Raji (cell line): ENCODE measurements around the gene SPP1.

Experiments used
- POLR2A ChIP-seq: IDR thresholded peaks from 2 replicates; pipeline ENCODE4 v1.6.1; 2011; ENCODE audit warnings: low read depth, low read length, control low read depth; ENCODE audit not compliant: insufficient read depth

Gene SPP1

DNA sequence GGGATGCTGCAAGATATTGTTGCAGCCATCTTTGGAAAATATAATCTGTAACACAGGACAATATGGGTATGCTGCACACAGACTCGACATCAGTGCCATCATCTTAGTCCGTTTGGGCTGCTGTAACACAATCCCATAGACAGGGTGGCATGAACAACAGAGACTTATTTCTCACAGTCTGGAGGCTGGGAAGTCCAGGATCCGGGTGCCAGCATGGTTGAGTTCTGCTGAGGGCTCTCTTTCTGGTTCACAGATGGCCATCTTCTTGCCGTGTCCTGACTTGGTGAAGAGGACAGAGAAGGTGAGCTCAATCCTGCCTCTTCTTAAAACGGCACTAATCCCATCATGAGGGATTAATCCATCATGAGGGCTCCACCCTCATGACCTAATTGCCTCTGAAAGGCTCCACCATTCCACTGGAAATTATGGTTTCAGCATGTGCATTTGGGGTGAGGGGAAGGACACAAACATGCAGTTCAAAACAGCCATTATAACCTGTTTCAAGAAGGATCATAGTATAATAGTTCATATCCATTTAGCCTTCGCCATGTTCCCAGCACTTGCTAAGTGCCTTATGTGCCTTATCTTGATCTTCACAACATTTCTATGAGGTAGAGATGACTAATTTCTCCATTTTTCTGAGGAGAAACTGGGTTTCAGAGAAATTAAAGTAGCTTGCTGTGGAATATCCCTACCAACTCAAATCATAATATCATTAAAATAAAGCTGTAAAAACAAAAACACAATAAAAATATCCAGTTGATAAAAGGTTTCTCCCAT, 27.9 kb upstream of the SPP1 start:
- no peak for TF ChIP-seq POLR2A

DNA sequence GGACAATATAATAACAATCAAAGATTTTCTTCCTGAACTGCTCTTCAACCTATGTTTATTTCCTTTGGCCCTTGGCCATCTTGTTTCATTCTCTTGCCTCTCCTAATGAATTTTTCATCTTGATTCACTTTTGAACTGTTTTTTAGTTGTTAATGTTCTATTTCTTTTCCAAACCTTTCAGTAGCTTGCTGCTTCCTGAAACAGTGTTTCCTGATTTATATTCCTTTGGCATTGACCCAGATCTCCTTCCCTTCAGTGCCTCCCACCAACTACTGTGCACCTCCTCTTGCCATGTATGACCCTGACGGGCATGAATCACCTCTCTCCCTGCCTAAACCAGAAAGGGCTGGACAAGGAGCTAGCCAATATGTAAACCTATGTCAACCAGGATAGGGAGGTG, 25.6 kb upstream of the SPP1 start:
- TF ChIP-seq POLR2A = no peak

DNA sequence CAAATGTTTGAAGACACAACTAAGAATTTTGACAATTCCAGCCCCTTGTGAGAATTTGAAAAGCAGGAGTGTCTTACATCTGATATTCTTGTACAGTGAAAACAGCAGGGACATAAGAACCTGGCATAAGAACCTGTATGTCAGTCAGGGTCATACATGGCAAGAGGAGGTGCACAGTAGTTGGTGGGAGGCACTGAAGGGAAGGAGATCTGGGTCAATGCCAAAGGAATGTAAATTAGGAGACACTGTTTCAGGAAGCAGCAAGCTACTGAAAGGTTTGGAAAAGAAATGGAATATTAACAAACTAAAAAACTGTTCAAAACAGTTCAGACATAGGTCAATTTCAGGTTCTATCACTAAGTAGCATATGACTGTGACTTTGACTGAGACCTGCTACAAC, 25.0 kb upstream of the SPP1 start:
- TF ChIP-seq POLR2A = no peak

DNA sequence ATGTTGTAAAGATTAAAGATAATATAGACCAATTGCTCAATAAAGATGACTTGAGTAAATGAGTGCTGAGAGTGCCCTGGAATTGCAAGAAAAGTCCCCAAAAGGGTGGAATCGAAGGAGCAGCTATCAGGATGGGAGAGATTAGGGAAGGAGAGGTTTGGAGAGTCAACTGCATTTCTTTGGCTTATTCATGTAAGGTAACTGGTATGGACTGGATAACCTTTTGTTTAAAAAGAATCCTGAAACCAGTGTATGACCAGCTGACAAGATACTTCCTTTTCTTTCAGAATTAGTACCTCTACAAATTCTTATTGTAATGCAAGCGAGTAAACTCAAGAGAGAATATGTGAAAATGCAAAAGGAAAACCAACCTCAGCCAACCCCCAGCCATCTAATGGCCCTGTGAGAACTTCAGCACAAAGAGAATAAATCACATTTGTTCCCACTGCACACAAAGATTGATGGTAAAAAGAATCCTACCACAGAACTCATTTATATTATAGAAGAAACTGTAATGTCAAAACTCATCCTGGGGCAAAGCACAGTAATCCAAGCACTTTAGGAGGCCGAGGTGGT, 24.5 kb upstream of the SPP1 start:
- no peak for TF ChIP-seq POLR2A

DNA sequence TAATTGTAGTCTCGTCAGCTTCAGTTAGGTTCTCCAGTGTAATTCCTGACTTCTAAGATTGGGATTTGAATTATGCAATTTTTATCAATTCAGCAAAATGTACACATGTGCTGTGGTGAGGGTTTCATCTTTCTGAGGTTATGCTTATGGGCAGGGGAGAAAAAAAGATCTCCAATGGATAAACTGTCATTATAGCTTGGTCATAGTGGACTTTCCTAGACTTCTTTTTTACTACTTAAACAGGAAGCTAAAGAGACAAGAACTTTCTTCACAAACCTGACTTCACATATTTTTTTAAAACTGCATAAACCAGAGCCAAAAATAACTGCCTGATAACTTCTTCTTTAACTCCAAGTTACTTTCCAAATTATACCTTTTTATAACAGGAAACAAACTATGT, 21.7 kb upstream of the SPP1 start:
- TF ChIP-seq POLR2A = no peak

DNA sequence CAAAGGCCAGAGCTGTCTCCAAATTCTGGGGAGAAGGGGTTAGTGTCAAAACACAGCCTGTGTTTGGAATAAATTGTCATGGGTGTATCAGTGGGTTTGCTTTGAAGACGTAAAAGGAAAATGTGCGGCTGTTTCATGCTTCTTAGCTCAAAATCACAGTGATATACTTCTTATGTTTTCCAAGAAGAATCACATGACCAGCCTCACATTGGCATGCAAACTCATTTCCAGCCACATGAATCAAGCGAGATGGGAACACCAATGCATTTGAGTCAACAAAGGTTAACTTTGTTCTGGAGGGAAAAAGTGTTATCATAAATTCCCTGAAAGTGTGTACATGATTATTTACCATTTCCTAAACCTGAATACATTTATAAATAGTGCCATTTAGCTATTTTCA, 19.0 kb upstream of the SPP1 start:
- no peak for TF ChIP-seq POLR2A

DNA sequence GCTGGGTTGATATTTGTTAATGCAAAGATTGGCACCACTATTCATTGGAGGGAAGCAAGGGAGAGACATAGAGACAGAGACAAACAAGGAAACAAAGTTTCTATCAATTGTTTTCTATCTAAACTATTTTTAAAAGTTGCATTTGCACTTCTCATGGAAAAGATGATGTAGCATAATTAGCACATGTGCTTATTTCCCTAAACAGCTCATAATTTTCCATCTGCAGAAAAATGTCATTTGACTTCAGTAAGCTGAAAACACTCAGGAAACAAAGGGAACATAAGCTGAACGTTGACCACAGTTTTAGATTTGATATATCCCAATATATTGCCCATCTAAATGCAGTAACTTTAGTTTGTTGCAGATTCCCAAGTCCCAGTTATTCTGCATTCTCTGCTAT, 18.5 kb upstream of the SPP1 start:
- no peak for TF ChIP-seq POLR2A

DNA sequence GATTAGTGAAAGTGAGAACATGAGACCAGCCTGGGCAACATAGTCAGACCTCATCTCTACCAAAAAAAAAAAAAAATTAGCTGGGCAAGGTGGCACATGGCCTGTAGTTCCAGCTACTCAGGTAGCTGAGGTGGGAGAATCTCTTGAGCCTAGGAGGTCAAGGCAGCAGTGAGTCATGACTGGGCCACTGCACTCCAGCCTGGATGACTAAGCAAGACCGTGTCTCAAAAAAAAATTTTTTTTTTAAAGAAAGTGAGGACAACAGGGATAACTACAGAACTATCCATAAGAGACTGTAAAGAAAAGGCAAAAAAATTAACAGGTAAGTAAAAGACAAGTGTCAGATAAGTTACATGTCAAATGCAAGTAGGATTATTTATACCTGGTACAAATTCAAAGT, 13.5 kb upstream of the SPP1 start:
- no peak for TF ChIP-seq POLR2A

DNA sequence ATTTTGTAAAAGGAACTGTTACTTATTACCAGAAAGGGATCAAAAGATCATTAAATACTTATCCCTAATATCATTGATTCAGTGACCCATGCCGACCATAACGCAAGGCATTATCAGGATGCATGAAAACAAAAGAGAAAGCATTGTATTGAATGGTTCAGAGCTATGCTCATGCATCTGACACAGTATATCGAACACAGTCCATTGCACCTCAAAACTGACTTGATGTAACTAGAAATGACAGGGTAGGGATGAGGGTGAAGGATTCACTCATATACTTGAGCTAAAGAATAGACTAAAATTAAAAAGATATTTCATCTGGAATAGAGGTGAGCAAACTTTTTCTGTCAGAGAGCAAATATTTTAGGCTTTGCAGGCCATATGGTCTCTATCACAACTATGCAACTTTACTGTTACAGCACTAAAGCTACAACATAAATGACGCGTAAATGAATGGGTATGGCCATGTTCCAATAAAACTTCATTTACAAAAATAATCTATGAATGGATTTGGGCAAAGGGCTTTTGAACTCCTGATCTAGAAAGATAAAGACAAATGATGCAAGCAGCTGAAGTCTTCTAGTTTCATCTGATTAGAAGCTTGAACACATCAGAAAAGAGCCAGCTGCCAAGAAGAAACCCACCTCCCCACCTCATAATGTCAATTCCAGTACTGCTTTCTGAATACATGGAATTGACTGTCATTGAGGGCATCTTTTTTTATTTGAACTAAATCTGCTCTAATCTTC, 12.9 kb upstream of the SPP1 start:
- TF ChIP-seq POLR2A = no peak

DNA sequence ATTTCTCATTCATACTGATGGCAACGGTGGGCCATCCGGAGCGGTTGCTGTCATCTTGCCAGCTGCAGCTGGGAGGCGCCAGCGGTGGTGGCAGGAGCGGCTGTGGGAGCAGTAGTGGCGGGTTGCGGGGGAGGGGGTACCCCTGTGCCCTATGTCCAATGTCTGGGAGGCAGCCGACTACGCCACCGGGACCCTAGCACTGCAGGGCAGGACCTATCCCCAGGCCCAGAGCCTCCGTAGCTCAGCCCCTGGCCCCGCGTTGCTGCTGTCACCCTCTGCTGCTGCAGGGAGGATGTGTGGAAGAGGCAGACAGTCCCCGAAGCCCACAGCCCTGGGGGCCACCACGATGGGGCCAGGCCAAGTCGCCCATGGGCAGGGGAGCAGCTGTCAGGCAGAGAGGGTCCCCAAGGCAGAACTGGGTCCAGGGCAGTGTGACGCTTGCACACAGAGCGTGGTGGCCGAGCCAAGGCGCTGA, 10.0 kb upstream of the SPP1 start:
- TF ChIP-seq POLR2A = no peak

DNA sequence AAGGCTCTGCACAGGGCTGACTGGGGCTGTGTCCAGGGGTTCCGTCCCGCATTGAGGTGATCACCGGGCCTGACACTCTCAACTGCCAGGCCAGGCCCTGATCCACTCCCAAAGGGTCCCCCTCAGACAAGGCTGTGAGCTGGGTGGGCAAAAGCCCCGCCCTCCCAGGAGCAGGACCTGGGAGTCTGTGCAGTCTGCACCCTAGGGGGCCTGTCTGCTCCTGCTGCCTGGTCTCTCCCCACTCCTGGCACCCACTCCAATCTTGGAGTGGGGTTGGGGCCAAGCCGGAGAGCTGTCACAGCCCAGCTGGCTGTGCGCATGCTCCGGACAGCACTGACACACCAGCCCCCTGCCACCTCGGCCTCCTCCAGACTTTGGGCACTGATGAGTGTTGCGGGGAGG, 9.4 kb upstream of the SPP1 start:
- TF ChIP-seq POLR2A = no peak

DNA sequence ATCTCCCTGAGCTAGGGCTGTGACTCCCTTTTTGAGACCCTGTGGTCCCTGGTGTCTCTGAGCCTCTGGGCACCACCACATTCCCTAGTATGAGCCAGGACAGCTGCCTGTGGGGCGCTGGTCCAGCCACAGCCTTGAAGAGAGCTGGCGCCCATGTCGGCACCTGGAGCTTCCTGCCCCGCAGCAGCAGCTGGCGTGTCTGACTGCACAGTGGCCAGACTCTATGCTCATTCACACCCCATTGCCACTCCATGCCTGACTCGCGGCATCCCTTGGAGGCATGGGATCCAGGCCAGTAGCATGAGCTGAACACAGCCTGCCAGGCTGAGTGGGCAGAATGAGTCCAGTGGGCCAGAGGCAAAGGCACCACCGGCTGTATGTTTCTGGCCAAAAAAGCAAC, 8.3 kb upstream of the SPP1 start:
- TF ChIP-seq POLR2A = no peak

DNA sequence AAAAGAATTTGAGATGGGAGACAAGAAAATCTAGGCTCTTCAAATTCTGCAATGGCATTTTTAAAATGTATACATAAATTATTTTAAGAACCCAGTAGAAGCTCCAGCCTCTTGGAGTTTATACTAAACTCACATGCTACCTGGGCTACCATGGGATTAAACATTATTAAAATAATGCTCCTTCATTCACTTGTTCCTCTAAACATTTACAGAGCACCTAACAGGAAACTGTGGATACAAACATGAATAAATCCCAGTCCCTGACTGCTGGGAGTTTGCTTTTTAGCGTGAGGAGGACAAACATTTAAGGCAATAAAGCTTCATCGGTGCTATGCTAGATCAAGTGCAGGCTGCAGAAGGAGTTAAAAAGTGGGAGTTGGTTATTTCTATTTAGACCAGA, 5.4 kb upstream of the SPP1 start:
- TF ChIP-seq POLR2A = no peak

DNA sequence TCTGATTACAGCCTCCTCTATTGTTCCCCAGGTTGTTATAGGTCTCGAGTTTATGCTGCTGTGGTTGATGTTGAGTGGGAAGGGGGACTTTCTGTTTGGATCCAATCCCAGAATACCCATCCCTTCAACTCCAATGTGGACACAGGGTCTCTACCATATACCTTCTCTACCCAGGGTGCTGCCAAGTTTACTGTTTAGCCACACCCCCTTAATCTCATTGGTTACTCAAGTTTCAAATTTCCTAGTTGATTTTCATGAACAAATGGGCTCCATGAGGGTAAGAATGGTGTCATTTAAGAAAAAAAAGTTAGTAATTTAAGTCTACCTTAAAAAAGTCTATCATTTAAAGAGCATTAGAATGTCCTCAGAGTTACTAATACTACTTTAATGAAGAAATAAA, 3.6 kb upstream of the SPP1 start:
- TF ChIP-seq POLR2A = no peak

DNA sequence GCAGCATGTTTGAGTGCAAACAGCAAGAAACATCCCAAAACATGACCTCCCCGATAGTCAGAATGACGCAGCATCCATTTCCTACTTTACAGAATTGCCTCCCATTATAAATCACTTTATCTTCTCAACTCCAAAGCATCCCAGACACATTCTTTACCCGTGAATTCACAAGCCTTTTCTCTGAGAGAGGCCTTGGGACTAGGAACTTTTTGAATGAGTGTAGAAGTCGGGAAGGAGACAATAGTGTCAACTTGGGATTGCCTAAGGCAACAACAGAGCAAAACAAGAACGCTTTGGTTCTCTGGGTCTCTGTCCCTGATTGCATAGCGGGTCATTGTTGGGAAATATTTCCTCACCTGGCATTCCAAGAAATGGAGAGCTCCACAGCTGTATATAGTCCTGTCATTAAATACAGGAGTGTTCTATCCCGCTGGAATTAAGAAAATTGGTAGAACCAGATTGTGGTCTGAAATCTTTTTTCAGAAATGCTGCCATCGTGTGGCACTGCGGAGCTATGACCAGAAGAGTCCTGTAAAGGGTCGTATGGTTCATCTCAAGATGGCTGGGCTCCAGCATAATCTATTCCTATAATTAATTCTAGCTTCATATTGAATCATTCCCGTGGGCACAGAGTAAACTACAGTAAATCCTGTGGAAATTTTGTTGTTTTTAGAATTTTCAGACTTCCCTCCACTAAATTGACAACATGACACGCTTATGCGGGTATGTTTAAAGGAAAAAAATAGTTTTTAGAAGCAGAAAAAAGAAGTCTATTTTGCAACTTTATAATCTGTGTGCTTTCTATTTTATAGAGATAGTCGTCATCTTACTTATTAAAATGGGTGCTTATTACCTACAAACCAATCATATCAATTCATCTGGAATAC, 2.0 kb upstream of the SPP1 start:
- no peak for TF ChIP-seq POLR2A
